HG03097 (cell line): ENCODE data around the gene CPAMD8.
"Not testable (repeated sequence)": the region's sequence is repeated elsewhere in the genome, so short reads cannot be mapped to it uniquely, and the experiment has no call there.

Source experiments
- ATAC-seq: cut with Tn5 transposase; IDR thresholded peaks from one replicate; pipeline ENCODE4 v1.9.1; 2021; ENCODE audit not compliant: unreplicated experiment, low FRiP score

Gene CPAMD8

DNA sequence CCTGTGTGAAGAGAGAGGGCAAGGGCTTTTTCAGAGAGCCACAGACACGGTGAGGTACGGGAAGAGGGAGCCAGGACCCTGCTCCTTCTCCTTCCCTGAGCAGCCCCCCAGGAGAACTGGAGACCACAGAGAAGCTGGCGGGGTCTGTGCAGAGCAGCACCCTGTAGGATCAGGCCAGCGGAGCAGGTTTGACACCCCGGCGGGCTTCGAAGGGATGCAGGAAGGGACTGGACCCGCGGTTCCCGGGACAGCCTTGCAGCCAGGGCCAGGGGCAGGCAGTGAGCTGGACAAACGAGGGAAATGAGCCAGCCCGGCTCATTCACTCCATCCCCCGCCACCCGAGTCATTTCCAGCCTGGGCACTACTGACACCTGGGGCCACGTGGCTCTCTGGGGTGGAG, 22.2 kb downstream of the CPAMD8 start:
- no peak for ATAC-seq

DNA sequence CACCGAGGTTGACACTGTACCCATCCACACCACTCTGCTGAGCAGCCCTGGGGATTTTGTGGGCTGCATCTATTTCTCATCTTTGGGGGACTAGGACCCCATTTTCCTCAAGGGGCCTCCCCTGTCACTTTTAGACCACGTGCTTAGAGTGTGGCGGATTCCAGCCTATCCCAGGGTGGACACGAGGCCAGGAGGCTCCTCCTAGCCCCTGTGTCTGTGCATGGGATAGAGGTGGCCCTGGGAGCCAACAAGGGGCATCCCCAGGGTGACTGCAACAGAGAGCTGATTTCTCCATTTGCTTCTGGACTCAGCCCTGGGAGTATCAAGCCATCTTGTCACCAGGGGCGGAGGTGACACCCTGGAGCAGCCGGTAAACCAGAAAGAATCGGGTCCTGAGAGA, 24.2 kb downstream of the CPAMD8 start:
- ATAC-seq, result no peak

DNA sequence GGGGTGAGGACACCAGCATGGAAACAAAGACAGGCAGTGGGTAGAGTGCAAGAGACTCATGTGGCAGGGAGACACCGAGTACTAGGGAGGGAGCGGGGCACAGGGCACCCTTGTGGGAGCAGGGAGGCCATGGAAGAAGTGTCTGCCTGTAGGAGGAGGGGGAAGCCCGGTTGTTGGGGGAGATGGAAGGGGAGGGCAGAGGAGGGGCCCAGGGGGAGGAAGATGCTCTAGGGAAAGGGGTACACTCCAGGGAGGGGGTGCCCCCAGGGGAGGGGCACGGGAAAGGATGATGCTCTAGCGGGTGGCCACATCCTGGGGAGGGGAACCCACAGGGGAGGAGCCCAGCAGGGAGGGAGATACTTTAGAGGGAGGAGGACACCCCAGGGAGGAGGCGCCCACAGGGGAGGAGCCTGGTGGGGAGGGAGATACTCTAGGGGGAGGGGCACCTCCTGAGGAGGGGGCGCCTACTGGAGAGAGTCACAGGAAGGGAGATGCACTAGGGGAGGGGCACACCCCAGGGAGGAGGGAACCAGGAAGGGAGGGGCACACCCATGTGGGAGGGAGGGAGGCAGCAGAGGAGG, 24.9 kb downstream of the CPAMD8 start:
- no peak for ATAC-seq

DNA sequence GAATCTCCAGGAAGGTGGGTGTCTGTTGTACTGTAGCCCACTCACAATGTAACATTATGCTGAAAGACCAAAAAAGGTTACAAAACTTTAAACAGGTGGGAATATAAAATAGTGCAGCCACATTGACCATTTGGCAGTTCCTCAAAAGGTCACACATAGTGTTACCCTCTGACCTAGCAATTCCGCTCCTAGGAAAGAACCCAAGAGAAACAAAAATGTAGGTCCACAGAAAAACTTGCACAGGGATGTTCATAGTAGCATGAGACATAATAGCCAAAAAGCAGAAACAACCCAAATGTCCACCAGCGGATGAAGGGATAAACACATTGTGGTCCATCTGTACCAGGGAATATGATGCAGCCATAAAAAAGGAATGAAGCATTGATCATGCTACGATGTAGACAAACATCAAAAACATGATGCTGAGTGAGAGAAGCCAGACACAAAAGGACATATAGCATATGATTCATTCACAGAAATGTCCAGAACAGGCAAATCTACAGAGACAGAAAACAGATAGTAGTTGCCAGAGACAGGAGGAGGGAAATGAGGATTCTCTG, 27.9 kb downstream of the CPAMD8 start:
- ATAC-seq, result no peak

DNA sequence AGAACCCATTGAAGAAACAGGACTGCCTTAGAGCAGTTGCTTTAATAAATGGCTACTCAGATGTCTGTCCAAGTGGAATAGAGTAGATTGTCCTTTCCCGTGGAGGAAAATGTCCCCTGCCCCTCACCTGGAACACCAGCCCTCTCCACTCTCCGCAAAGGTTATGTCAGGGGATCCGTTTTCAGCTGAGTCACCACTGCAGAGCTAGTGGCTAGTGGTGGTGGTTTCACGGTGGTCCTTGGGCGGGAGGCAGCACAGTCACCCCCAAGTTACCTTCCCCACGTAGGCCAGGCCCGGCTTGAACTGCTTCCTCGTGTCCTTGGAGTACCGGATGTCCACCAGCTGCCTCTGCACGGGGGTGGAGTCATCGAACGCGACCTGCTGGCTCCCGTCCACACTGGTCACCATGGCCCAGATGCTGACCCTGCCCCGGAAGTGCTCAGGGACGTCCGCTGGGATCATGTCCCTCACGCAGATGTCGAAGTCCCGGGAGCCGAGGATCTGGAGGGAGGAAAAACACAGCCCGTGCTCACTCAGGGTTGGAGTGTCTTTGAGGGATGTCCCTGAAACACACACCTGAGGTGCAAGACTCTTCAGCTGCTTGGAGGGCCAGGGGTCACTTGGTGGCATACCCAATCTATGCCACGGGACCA, 29.6 kb downstream of the CPAMD8 start:
- not testable (repeated sequence) for ATAC-seq

DNA sequence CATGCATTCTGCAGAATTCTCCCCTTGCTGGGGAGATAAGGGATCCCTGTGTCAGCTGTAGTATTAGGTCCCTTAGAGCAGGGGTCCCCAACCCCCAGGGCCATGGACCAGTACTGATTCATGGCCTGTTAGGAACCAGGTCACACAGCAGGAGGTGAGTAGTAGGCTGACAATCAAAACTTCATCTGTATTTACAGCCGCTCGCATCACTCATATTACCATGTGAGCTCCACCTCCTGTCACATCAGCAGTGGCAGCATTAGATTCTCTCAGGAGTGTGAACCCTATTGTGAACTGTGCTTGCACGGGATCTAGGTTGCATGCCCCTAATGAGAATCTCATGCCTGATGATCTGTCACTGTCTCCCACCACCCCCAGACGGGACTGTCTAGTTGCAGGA, 37.9 kb downstream of the CPAMD8 start:
- ATAC-seq, result no peak

DNA sequence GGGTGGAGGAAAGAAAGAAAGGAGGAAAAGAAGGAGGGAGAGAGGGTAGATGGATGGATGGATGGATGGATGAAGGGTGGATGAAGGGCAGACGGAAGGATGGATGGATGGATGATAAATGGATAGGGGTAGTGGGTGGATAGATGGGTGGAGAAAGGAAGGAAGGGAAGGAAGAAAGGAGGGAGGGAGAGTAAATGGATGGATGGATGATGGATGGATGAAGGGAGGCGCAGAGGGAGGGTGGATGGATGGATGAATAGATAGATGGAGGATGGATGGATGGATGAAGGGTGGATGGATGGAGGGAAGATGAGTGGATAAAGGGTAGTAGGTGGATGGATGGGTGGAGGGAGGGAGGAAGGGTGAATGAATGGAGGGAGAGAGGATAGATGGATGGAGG, 41.2 kb downstream of the CPAMD8 start:
- ATAC-seq, result no peak

DNA sequence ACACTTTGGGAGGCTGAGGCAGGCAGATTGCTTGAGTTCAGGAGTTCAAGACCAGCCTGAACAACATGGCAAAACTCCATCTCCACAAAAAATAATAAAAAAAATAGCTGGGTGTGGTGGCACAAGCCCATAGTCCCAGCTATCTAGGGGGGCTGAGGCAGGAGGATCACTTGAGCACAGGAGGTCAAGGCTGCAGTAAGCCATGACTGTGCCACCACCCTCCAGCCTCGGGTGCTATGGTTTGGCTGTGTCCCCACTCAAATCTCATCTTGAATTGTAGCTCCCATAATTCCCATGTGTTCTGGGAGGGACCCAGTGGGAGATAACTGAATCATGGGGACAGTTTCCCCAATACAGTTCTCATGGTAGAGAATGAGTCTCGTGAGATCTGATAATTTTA, 44.0 kb downstream of the CPAMD8 start:
- ATAC-seq, result not testable (repeated sequence)

DNA sequence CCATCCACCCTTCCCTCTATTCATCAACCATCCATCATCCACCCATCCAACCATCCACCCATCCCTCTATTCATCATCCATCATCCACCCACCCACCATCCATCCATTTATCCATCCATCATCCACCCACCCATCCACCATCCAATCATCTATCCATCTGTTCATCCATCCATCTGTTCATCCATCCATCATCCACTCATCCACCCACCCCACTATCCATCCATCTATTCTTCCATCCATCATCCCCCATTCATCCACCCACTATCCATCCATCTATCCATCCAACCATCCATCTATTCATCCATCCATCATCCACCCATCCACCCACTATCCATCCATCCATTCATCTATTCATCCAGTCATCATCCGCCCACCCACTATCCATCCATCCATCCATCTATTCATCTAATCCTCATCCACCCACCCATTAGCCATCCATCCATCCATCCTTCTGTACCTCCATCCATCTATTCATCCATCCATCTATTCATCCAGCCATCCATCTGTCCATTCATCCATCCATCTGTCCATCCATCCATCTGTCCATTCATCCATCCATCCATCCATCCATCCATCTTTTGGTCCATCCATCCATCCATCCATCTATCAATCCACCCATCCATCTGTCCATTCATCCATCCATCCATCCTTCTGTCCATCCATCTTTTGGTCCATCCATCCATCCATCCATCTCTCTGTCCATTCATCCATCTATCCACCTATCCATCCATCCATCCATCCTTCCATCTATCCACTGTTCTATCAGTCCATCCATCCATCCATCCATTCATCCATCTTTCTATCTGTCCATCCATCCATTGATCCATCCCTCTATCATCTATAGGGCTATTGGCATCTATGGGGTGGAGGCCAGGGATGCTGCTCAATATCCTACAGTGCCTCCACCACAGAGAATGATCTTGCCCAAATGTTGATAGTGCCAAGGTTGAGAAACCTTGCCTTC, 47.5 kb downstream of the CPAMD8 start:
- no peak for ATAC-seq

DNA sequence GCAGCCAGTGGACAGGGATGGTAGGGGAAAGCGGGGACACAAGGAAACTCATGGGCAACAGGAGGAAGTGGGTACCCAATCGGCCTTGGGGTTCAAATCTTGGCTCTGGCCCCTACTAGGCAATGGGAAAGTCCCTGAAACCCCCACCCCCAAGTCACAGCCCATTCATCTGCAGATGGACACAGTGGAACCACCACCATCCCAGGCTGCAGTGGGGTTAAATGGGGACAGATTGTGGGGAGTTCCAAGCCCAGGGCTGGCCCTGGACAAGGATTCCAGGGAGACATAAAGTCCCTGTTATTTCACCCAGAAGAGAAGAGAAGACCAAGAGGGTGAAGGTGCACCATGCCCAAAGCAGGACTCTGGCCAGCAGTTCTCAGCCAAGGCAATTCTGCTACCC, 48.5 kb downstream of the CPAMD8 start:
- no peak for ATAC-seq

DNA sequence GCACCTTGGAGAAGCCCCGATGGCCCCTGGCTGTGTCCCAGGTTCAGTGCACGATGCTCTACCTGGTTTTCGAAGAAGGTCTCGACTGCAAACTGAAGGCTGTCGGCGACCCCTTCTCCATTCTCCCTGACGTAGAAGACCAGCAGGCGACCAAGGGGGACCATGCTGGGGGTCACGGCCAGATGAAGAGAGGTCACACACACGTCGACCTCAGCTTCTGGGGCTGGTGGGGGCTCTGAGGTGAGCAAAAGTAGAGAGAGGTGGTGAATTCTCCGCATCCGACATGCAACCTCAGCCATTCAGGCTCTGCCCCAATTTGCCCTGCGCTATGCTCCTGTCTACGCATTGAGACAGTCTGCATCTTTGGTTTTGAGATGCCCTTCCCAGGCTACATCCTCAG, 49.3 kb downstream of the CPAMD8 start:
- no peak for ATAC-seq

DNA sequence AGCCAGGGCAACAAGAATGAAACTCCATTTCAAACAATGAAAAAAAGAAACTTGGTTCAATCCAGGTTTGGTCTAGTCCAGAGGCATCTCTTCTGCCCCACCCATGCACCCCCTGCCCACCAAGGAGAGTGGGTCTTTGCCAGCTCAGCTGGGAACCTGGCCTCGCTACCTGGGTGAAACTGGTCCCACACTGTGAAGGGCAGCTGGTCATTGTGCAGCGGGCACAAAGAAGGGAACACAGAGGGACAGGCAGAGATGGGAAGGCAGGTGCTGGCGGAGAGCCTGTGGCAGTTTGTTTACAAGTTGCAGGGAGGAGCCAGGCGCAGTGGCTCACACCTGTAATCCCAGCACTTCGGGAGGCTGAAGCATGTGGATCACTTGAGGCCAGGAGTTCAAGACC, 50.2 kb downstream of the CPAMD8 start:
- ATAC-seq, result no peak

DNA sequence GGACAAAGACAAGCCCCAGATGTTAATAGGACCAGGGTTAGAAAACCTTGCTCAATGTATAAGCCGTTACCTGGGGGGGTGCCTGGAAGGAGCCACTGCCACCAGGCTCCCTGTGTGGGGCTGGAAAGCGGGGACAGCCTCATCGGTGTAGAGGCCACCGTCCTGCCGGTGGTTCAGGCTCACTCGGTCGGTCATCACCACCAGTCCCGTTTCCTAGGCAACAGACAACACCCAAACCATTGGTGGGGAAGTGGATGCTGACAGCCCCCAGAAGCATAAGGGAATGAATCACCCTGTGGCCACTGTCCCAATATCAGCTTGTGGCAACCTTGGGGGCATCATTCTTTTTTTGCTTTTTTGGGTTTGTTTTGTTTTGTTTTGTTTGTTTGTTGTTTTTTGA, 55.8 kb downstream of the CPAMD8 start:
- ATAC-seq, result no peak

DNA sequence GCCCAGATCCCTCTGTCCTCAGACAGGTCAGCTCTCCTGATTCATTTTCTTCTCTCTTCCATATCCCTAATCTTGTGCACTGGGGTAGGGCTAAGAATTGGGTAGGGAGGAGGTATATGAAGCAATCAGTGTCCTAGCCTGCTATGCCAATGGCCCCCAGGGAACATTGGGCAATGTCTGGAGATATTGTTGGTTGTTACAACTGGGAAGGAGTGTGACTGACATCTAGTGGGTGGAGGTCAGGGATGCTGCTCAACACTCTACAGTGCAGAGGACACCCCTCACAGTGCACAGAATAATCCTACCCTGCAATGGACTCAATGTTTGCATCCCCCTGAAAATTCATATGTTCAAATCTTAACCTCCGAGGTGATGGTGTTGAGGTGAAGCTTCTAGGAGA, 57.5 kb downstream of the CPAMD8 start:
- no peak for ATAC-seq

DNA sequence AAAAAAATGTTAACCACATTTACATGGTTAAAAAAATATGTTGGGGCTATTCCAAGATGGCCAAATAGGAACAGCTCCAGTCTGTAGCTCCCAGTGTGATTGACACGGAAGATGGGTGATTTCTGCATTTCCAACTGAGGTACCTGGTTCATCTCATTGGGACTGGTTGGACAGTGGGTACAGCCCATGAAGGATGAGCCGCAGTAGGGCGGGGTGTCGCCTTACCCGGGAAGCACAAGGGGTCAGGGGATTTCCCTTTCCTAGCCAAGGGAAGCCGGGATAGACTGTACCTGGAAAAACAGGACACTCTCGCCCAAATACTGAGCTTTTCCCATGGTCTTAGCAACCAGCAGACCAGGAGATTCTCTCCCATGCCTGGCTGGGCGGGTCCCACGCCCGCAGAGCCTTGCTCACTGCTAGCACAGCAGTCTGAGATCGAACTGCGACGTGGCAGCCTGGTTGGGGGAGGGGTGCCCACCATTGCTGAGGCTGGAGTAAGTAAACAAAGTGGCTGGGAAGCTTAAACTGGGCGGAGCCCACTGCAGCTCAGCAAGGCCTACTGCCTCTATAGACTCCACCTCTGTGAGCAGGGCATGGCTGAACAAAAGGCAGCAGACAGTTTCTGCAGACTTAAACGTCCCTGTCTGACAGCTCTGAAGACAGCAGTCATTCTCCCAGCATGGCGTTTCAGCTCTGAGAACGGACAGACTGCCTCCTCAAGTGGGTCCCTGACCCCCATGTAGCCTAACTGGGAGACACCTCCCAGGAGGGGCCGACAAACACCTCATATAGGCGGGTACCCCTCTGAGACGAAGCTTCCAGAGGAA, 65.4 kb downstream of the CPAMD8 start:
- not testable (repeated sequence) for ATAC-seq

DNA sequence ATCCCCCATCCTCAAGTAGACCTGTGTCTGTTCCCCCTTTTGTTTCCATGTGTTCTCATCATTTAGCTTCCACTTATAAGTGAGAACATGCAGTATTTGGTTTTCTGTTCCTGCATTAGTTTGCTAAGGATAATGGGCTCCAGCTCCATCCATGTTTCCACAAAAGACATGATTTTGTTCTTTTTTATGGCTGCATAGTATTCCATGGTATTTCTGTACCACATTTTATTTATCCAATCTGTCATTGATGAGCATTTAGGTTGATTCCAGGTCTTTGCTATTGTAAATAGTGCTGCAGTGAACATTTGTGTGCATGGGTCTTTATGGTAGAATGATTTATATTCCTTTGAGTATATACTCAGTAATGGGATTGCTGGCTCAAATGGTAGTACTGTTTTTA, 68.3 kb downstream of the CPAMD8 start:
- not testable (repeated sequence) for ATAC-seq

DNA sequence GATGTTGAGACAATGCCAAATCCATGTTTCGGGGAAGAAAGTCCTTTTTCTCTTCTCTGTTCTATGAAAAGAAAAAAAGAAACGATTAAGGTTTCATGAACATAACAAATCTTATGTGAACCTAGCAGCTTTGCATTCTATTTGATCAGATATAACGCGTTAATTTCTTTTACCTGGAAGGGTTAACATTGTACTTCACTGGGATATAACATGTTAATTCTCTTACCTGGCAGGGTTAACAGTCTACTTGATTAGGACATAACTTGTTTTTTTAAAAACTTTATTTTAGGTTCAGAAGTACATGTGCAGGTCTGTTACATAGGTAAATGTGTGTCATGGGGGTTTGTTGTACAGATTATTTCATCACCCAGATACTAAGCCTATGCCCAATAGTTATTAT, 68.8 kb downstream of the CPAMD8 start:
- ATAC-seq, result no peak

DNA sequence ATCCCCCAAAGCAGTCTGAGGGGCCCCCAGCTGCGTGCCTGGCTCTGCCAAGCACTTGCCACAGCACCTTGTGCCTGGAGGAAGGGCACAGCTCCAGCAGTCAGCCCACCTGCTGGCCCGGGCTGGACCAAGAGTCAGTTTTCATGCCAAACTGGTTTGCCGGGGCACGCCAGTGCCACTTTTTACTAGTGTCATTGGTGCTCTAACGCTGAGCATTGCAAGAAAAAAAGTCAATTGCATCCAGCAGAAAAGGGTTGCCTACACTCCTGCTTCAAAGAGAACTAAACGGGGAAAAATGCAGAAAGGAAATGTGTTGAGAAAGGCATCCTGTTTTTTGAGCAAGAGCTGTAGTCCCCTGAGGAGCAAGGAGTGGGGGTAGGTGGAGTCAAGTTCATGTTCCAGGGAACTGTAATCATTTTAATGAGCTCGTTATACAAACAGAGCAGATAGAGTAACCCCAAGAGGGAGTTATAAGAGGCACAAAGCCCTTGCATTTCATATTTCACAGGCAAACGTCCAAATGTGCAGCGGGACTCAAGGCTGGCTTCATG, 69.4 kb downstream of the CPAMD8 start:
- no peak for ATAC-seq

DNA sequence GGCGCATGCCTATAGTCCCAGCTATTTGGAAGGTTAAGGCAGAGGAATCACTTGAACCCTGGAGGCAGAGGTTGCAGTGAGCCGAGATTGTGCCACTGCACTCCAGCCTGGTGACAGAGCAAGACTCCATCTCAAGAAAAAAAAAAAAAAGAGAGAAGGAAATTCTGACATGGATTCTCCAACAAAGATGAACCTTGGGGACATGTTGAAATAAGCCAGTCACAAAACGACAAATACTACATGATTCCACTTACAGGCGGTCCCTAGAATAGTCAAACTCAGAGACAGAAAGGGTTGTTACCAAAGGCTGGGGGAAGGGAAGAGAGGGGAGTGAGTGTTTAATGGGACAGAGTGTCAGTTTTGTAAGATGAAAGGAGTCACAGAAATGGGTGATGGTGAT, 71.4 kb downstream of the CPAMD8 start:
- ATAC-seq, result no peak

DNA sequence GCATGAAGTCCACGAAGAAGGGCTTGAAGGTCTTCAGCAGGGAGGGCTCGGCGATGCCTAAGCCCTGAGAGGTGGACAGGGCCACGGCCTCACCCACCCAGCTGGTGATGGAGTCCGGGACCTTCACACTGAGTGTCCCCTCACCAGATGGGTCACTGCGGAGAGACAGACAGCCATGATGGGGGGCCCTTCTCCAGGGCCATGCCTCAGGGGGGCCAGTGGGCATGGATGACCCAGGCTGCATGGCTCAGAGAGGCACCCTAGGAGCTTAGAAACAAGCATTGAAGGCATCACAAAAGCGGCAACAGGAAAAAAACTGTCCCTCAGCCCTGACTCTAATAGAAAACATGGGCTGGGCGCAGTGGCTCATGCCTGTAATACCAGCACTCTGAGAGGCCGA, 74.6 kb downstream of the CPAMD8 start:
- ATAC-seq, result no peak
